Measurements from ENCODE around the gene H2AZ1.

Gene H2AZ1

GRCh38 chr4:99949999-99950912 lies at the start of gene H2AZ1:
H2AZ1 (minus strand) TSS chr4:99950275; CDS start chr4:99950170, 105 bp downstream.
- Histone ChIP-seq H3K27ac (ENCODE audit: low read length) (peak within 1 kb of the TSS; percentile 99), H3K4me3 (ENCODE audit: low read length) (peak within 1 kb of the TSS; percentile 92), H3K36me3 (ENCODE audit: control insufficient read depth, low read depth, low read length) (peaks cover 22% of the 10 kb centered on the region), H3K4me1 (ENCODE audit: control insufficient read depth, low read depth, low read length) (peaks cover 19% of the 10 kb centered on the region), H3K27me3 (ENCODE audit: control insufficient read depth, insufficient read depth, low read length) (no peaks in the 10 kb centered on the region), H3K9me3 (ENCODE audit: control insufficient read depth, low read depth, low read length) (no peaks in the 10 kb centered on the region), H3K9ac (ENCODE audit: low read length) (peak within 1 kb of the TSS; percentile 98)

GRCh38 chr4:99998062-99998867 lies 48.2 kb upstream of the H2AZ1 start:
- no peaks in the 10 kb centered on the region for H3K9me3 ChIP-seq (ENCODE audit: control insufficient read depth, low read depth, low read length)
- no peak overlapping the region for H3K9ac ChIP-seq (ENCODE audit: low read length)
- no peaks in the 10 kb centered on the region for H3K27me3 ChIP-seq (ENCODE audit: control insufficient read depth, insufficient read depth, low read length)
- no peaks in the 10 kb centered on the region for H3K36me3 ChIP-seq (ENCODE audit: control insufficient read depth, low read depth, low read length)
- H3K27ac ChIP-seq (ENCODE audit: low read length) = no peak overlapping the region
- no peak overlapping the region for H3K4me3 ChIP-seq (ENCODE audit: low read length)
- no peaks in the 10 kb centered on the region for H3K4me1 ChIP-seq (ENCODE audit: control insufficient read depth, low read depth, low read length)

GRCh38 chr4:99991741-99992140 lies 41.7 kb upstream of the H2AZ1 start:
- Histone ChIP-seq H3K9me3 (ENCODE audit: control insufficient read depth, low read depth, low read length) (no peaks in the 10 kb centered on the region), H3K27ac (ENCODE audit: low read length) (no peak overlapping the region), H3K9ac (ENCODE audit: low read length) (no peak overlapping the region), H3K4me1 (ENCODE audit: control insufficient read depth, low read depth, low read length) (no peaks in the 10 kb centered on the region), H3K4me3 (ENCODE audit: low read length) (no peak overlapping the region), H3K36me3 (ENCODE audit: control insufficient read depth, low read depth, low read length) (no peaks in the 10 kb centered on the region), H3K27me3 (ENCODE audit: control insufficient read depth, insufficient read depth, low read length) (no peaks in the 10 kb centered on the region)

GRCh38 chr4:99987681-99988080 lies 37.6 kb upstream of the H2AZ1 start:
- Histone ChIP-seq H3K9ac (ENCODE audit: low read length) (no peak overlapping the region), H3K4me1 (ENCODE audit: control insufficient read depth, low read depth, low read length) (no peaks in the 10 kb centered on the region), H3K27me3 (ENCODE audit: control insufficient read depth, insufficient read depth, low read length) (no peaks in the 10 kb centered on the region), H3K4me3 (ENCODE audit: low read length) (no peak overlapping the region), H3K27ac (ENCODE audit: low read length) (no peak overlapping the region), H3K36me3 (ENCODE audit: control insufficient read depth, low read depth, low read length) (no peaks in the 10 kb centered on the region), H3K9me3 (ENCODE audit: control insufficient read depth, low read depth, low read length) (no peaks in the 10 kb centered on the region)

GRCh38 chr4:99986792-99987191 lies 36.7 kb upstream of the H2AZ1 start:
- Histone ChIP-seq H3K4me1 (ENCODE audit: control insufficient read depth, low read depth, low read length) (no peaks in the 10 kb centered on the region), H3K36me3 (ENCODE audit: control insufficient read depth, low read depth, low read length) (no peaks in the 10 kb centered on the region), H3K27me3 (ENCODE audit: control insufficient read depth, insufficient read depth, low read length) (no peaks in the 10 kb centered on the region), H3K4me3 (ENCODE audit: low read length) (no peak overlapping the region), H3K9me3 (ENCODE audit: control insufficient read depth, low read depth, low read length) (no peaks in the 10 kb centered on the region), H3K9ac (ENCODE audit: low read length) (no peak overlapping the region), H3K27ac (ENCODE audit: low read length) (no peak overlapping the region)

GRCh38 chr4:99983289-99983943 lies 33.3 kb upstream of the H2AZ1 start:
- Histone ChIP-seq H3K4me3 (ENCODE audit: low read length) (no peak overlapping the region), H3K36me3 (ENCODE audit: control insufficient read depth, low read depth, low read length) (no peaks in the 10 kb centered on the region), H3K27ac (ENCODE audit: low read length) (no peak overlapping the region), H3K4me1 (ENCODE audit: control insufficient read depth, low read depth, low read length) (no peaks in the 10 kb centered on the region), H3K9me3 (ENCODE audit: control insufficient read depth, low read depth, low read length) (no peaks in the 10 kb centered on the region), H3K9ac (ENCODE audit: low read length) (no peak overlapping the region), H3K27me3 (ENCODE audit: control insufficient read depth, insufficient read depth, low read length) (no peaks in the 10 kb centered on the region)

- H3K36me3 ChIP-seq (ENCODE audit: control insufficient read depth, low read depth, low read length) = no peaks in the 10 kb centered on the region
- no peaks in the 10 kb centered on the region for H3K9me3 ChIP-seq (ENCODE audit: control insufficient read depth, low read depth, low read length)
- H3K27ac ChIP-seq (ENCODE audit: low read length) = no peak overlapping the region
- H3K9ac ChIP-seq (ENCODE audit: low read length) = no peak overlapping the region
- H3K4me1 ChIP-seq (ENCODE audit: control insufficient read depth, low read depth, low read length) = no peaks in the 10 kb centered on the region
- H3K27me3 ChIP-seq (ENCODE audit: control insufficient read depth, insufficient read depth, low read length) = no peaks in the 10 kb centered on the region
- no peak overlapping the region for H3K4me3 ChIP-seq (ENCODE audit: low read length)
These were observed 29.8 kb upstream of the H2AZ1 start for GRCh38 chr4:99979872-99980271.

- H3K36me3 ChIP-seq (ENCODE audit: control insufficient read depth, low read depth, low read length) = no peaks in the 10 kb centered on the region
- H3K4me1 ChIP-seq (ENCODE audit: control insufficient read depth, low read depth, low read length) = no peaks in the 10 kb centered on the region
- H3K27me3 ChIP-seq (ENCODE audit: control insufficient read depth, insufficient read depth, low read length) = no peaks in the 10 kb centered on the region
- H3K9me3 ChIP-seq (ENCODE audit: control insufficient read depth, low read depth, low read length) = no peaks in the 10 kb centered on the region
- H3K4me3 ChIP-seq (ENCODE audit: low read length) = no peak overlapping the region
- no peak overlapping the region for H3K27ac ChIP-seq (ENCODE audit: low read length)
- H3K9ac ChIP-seq (ENCODE audit: low read length) = no peak overlapping the region
These were observed 21.5 kb upstream of the H2AZ1 start for GRCh38 chr4:99971453-99972111.

GRCh38 chr4:99968330-99968729 lies 18.3 kb upstream of the H2AZ1 start:
- Histone ChIP-seq H3K27me3 (ENCODE audit: control insufficient read depth, insufficient read depth, low read length) (no peaks in the 10 kb centered on the region), H3K9ac (ENCODE audit: low read length) (no peak overlapping the region), H3K27ac (ENCODE audit: low read length) (no peak overlapping the region)

GRCh38 chr4:99966692-99967091 lies 16.6 kb upstream of the H2AZ1 start:
- H3K9me3 ChIP-seq (ENCODE audit: control insufficient read depth, low read depth, low read length) = no peaks in the 10 kb centered on the region
- H3K4me1 ChIP-seq (ENCODE audit: control insufficient read depth, low read depth, low read length) = no peaks in the 10 kb centered on the region
- no peak overlapping the region for H3K27ac ChIP-seq (ENCODE audit: low read length)
- H3K9ac ChIP-seq (ENCODE audit: low read length) = no peak overlapping the region
- H3K36me3 ChIP-seq (ENCODE audit: control insufficient read depth, low read depth, low read length) = no peaks in the 10 kb centered on the region
- H3K27me3 ChIP-seq (ENCODE audit: control insufficient read depth, insufficient read depth, low read length) = no peaks in the 10 kb centered on the region
- no peak overlapping the region for H3K4me3 ChIP-seq (ENCODE audit: low read length)

More at GRCh38 chr4:99968330-99968729, 18.3 kb upstream of the H2AZ1 start:
- Histone ChIP-seq H3K36me3 (ENCODE audit: control insufficient read depth, low read depth, low read length) (no peaks in the 10 kb centered on the region), H3K9me3 (ENCODE audit: control insufficient read depth, low read depth, low read length) (no peaks in the 10 kb centered on the region), H3K4me3 (ENCODE audit: low read length) (no peak overlapping the region), H3K4me1 (ENCODE audit: control insufficient read depth, low read depth, low read length) (no peaks in the 10 kb centered on the region)
